H1 (cell line): Measurements from ENCODE around the gene MATN4. TPM values are rescaled to one million over a fixed set of nuclear protein-coding genes. Genes with fewer than 3 reads are reported as not detected.

Source experiments
- CTCF ChIA-PET: fragments of 300-600 bp; sonication (Branson Sonifier 250); formaldehyde crosslinking; loops from one replicate; lab custom pipeline; 2021; ENCODE audit not compliant: partially characterized antibody; lab: Charles Lee
- POLR2A ChIA-PET: fragments of 300-600 bp; sonication (Branson Sonifier 250); formaldehyde crosslinking; loops from one replicate; lab custom pipeline; 2021; ENCODE audit warnings: inconsistent platforms; ENCODE audit not compliant: partially characterized antibody; lab: Charles Lee
- DNase-seq, 2 experiments: peaks; one replicate each; pipeline versions ENCODE4 v3.0.0 to v3.0.0-alpha.2; 2010 to 2022; ENCODE audit warnings: low spot score in 2 of 2, low read depth in 1 of 2, mixed read lengths in 1 of 2
- FAIRE-seq: peaks from 2 replicates; lab custom pipeline; 2011; peaks lifted over from hg19 to GRCh38; lab: Jason Lieb, UNC
- H2AFZ ChIP-seq: 2 replicates; pipeline ENCODE4 v1.8.1; 2012; ENCODE audit warnings: low read length, inconsistent platforms
- H2AK5ac ChIP-seq: 2 replicates; pipeline ENCODE4 v1.6.1; 2013; ENCODE audit warnings: low read depth, low read length
- H2BK120ac ChIP-seq: replicated peaks from 2 replicates; pipeline ENCODE3; 2013; ENCODE audit warnings: low read depth, low read length, inconsistent platforms
- H2BK12ac ChIP-seq: 2 replicates; pipeline ENCODE4 v1.6.1; 2013; ENCODE audit warnings: low read depth, low read length
- H2BK15ac ChIP-seq: 2 replicates; pipeline ENCODE4 v1.6.1; 2013; ENCODE audit warnings: low read length
- H2BK20ac ChIP-seq: 2 replicates; pipeline ENCODE4 v1.6.1; 2013; ENCODE audit warnings: low read length
- H2BK5ac ChIP-seq: 2 replicates; pipeline ENCODE4 v1.6.1; 2013; ENCODE audit warnings: low read depth, low read length
- H3K14ac ChIP-seq: 2 replicates; pipeline ENCODE4 v1.6.1; 2013; ENCODE audit warnings: inconsistent platforms; ENCODE audit not compliant: insufficient read length
- H3K18ac ChIP-seq: 2 replicates; pipeline ENCODE4 v1.6.1; 2013; ENCODE audit warnings: low read length; ENCODE audit errors: extremely low read depth
- H3K23ac ChIP-seq: 2 replicates; pipeline ENCODE4 v1.6.1; 2013; ENCODE audit warnings: inconsistent platforms; ENCODE audit not compliant: insufficient read length
- H3K23me2 ChIP-seq: 2 replicates; pipeline ENCODE4 v1.6.1; 2013; ENCODE audit warnings: low read depth, low read length
- H3K27ac ChIP-seq: 2 replicates; pipeline ENCODE4 v1.6.1; 2011; ENCODE audit warnings: low read depth, low read length, inconsistent platforms
- H3K27me3 ChIP-seq, 4 experiments: replicated peaks in 1 of 4; 1 replicate in 1 of 4; 2 replicates in 3 of 4; pipeline versions ENCODE4 v1.6.1 to v1.8.1; 2011 to 2013; ENCODE audit warnings: low read length in 3 of 4, mild to moderate bottlenecking in 3 of 4, inconsistent platforms in 2 of 4, mixed read lengths in 2 of 4, moderate library complexity in 1 of 4; ENCODE audit not compliant: control insufficient read depth in 3 of 4, insufficient read depth in 3 of 4; ENCODE audit errors: extremely low read depth in 1 of 4
- H3K36me3 ChIP-seq, 4 experiments: 2 replicates each; pipeline versions ENCODE4 v1.6.1 to v1.8.1; 2011 to 2013; ENCODE audit warnings: mild to moderate bottlenecking in 4 of 4, low read length in 3 of 4, moderate library complexity in 2 of 4, control low read depth in 1 of 4, inconsistent platforms in 1 of 4; ENCODE audit not compliant: insufficient read depth in 4 of 4, control insufficient read depth in 2 of 4
- H3K4ac ChIP-seq: replicated peaks from 2 replicates; pipeline ENCODE3; 2013; ENCODE audit warnings: low read length, low read depth, mixed read lengths, inconsistent platforms; ENCODE audit not compliant: insufficient read length
- H3K4me1 ChIP-seq, 4 experiments: replicated peaks in 1 of 4; 1 replicate in 1 of 4; 2 replicates in 3 of 4; pipeline versions ENCODE4 v1.6.1 to v1.8.1; 2011 to 2013; ENCODE audit warnings: low read length in 3 of 4, inconsistent platforms in 2 of 4, mixed read lengths in 1 of 4; ENCODE audit not compliant: insufficient read depth in 4 of 4, control insufficient read depth in 3 of 4
- H3K4me2 ChIP-seq, 2 experiments: 2 replicates each; pipeline versions ENCODE4 v1.6.1 to v1.8.1; 2011 to 2013; ENCODE audit warnings: low read depth in 2 of 2, low read length in 2 of 2, control low read depth in 1 of 2, inconsistent platforms in 1 of 2, mild to moderate bottlenecking in 1 of 2; ENCODE audit not compliant: insufficient read depth in 1 of 2
- H3K4me3 ChIP-seq, 4 experiments: fragments of 200-600, 300-600 bp in 1 of 4; sonication (generic), shearing (Covaris generic), sonication (Bioruptor Twin) in 1 of 4; 2 replicates each; pipeline versions ENCODE4 v1.5.1 to v1.8.1; 2011 to 2016; ENCODE audit warnings: low read length in 4 of 4, low read depth in 3 of 4, control low read depth in 2 of 4, inconsistent platforms in 2 of 4, mild to moderate bottlenecking in 2 of 4, mixed read lengths in 1 of 4, moderate library complexity in 1 of 4; ENCODE audit not compliant: insufficient read depth in 2 of 4; ENCODE audit errors: extremely low read depth in 1 of 4
- H3K56ac ChIP-seq: replicated peaks from 2 replicates; pipeline ENCODE3; 2013; ENCODE audit warnings: low read depth, mild to moderate bottlenecking, mixed read lengths, low read length, inconsistent platforms; ENCODE audit not compliant: insufficient read length
- H3K79me1 ChIP-seq: 2 replicates; pipeline ENCODE4 v1.6.1; 2013; ENCODE audit warnings: low read depth, low read length, control low read depth
- H3K79me2 ChIP-seq, 2 experiments: 2 replicates each; pipeline versions ENCODE4 v1.6.1 to v1.8.1; 2012 to 2013; ENCODE audit warnings: low read length in 2 of 2, mild to moderate bottlenecking in 2 of 2, inconsistent platforms in 1 of 2; ENCODE audit not compliant: insufficient read depth in 2 of 2, control insufficient read depth in 1 of 2
- H3K9ac ChIP-seq, 4 experiments: replicated peaks in 1 of 4; 1 replicate in 1 of 4; 2 replicates in 3 of 4; pipeline versions ENCODE4 v1.6.1 to v1.8.1; 2011 to 2013; ENCODE audit warnings: low read depth in 3 of 4, low read length in 3 of 4, control low read depth in 2 of 4, mild to moderate bottlenecking in 2 of 4, moderate library complexity in 2 of 4, inconsistent platforms in 1 of 4; ENCODE audit errors: extremely low read depth in 1 of 4
- H3K9me3 ChIP-seq, 2 experiments: 2 replicates each; pipeline versions ENCODE4 v1.6.1 to v1.8.1; 2012 to 2013; ENCODE audit warnings: mild to moderate bottlenecking in 2 of 2, moderate library complexity in 2 of 2, control low read depth in 1 of 2, inconsistent platforms in 1 of 2, low read depth in 1 of 2, low read length in 1 of 2, mixed read lengths in 1 of 2; ENCODE audit not compliant: insufficient read depth in 2 of 2
- H4K20me1 ChIP-seq, 2 experiments: replicated peaks in 1 of 2; 2 replicates each; pipeline versions ENCODE3 to v1.8.1; 2011 to 2013; ENCODE audit warnings: inconsistent platforms in 2 of 2, low read length in 2 of 2, mild to moderate bottlenecking in 1 of 2; ENCODE audit not compliant: insufficient read depth in 2 of 2, control insufficient read depth in 1 of 2
- H4K5ac ChIP-seq: 2 replicates; pipeline ENCODE4 v1.6.1; 2013; ENCODE audit warnings: low read length, low read depth, mixed read lengths, inconsistent platforms; ENCODE audit not compliant: insufficient read length
- H4K8ac ChIP-seq: 2 replicates; pipeline ENCODE4 v1.8.0; 2013; ENCODE audit warnings: mild to moderate bottlenecking, moderate library complexity, low read length, inconsistent platforms; ENCODE audit not compliant: insufficient read depth; ENCODE audit errors: extremely low read depth
- H4K91ac ChIP-seq: replicated peaks from 2 replicates; pipeline ENCODE3; 2013; ENCODE audit warnings: low read length, mixed read lengths, inconsistent platforms; ENCODE audit not compliant: insufficient read length
- ATF2 ChIP-seq: IDR thresholded peaks from 2 replicates; pipeline ENCODE4 v1.6.1; 2012; ENCODE audit warnings: low read length, inconsistent platforms
- BCL11A ChIP-seq, 2 experiments: IDR thresholded peaks; one replicate each; pipeline ENCODE4 v1.6.1; 2011; ENCODE audit warnings: low read depth in 2 of 2, low read length in 2 of 2, mild to moderate bottlenecking in 2 of 2
- CHD1 ChIP-seq: IDR thresholded peaks from 2 replicates; pipeline ENCODE4 v1.6.1; 2012; ENCODE audit warnings: low read depth, low read length, improper control_type of control experiment
- EGR1 ChIP-seq: IDR thresholded peaks from 2 replicates; pipeline ENCODE4 v1.6.1; 2011; ENCODE audit warnings: low read depth, low read length, borderline replicate concordance
- GTF2F1 ChIP-seq: IDR thresholded peaks from 2 replicates; pipeline ENCODE4 v1.6.1; 2012; ENCODE audit warnings: low read depth, low read length, improper control_type of control experiment, borderline replicate concordance
- NRF1 ChIP-seq: IDR thresholded peaks from 2 replicates; pipeline ENCODE4 v1.6.1; 2011; ENCODE audit warnings: mild to moderate bottlenecking, low read depth, low read length, improper control_type of control experiment
- PHF8 ChIP-seq: fragments of 200-600 bp; sonication (generic); conservative IDR thresholded peaks from 2 replicates; pipeline ENCODE4 v1.7.1; 2012; ENCODE audit warnings: low read depth, mild to moderate bottlenecking, inconsistent platforms, low read length, moderate library complexity
- RNF2 ChIP-seq: fragments of 200-900, 300-1000 bp; sonication (generic); IDR thresholded peaks from 2 replicates; pipeline ENCODE4 v1.7.1; 2016; ENCODE audit warnings: borderline replicate concordance, low read depth, mild to moderate bottlenecking, antibody characterized with exemption, low read length; ENCODE audit not compliant: poor library complexity, severe bottlenecking; ENCODE audit errors: missing control alignments
- SIN3A ChIP-seq, 2 experiments: IDR thresholded peaks in 1 of 2; conservative IDR thresholded peaks in 1 of 2; 2 replicates each; pipeline ENCODE4 v1.6.1; 2011 to 2012; ENCODE audit warnings: low read length in 2 of 2, improper control_type of control experiment in 1 of 2, low read depth in 1 of 2, mild to moderate bottlenecking in 1 of 2
- SIRT6 ChIP-seq: IDR thresholded peaks from one replicate; pipeline ENCODE4 v1.7.1; 2012; ENCODE audit warnings: low read length, inconsistent platforms
- SUZ12 ChIP-seq: fragments of 200-600 bp; sonication (generic); IDR thresholded peaks from 2 replicates; pipeline ENCODE4 v1.6.1; 2012; ENCODE audit warnings: mild to moderate bottlenecking, inconsistent platforms, low read length, moderate library complexity, mixed read lengths
- TBP ChIP-seq: IDR thresholded peaks from 2 replicates; pipeline ENCODE4 v1.6.1; 2011; ENCODE audit warnings: low read depth, low read length, improper control_type of control experiment
- WGBS, 2 experiments: shearing (Covaris generic) in 1 of 2; methylation state at CpG; one replicate each; pipeline versions ENCODE4 v1.1.6 to v1.1.7; 2013 to 2015; ENCODE audit warnings: low lambda C conversion rate in 2 of 2, mixed read lengths in 2 of 2, inconsistent platforms in 1 of 2, low coverage in 1 of 2, missing lambda C conversion rate in 1 of 2; ENCODE audit not compliant: insufficient replicate concordance in 2 of 2, insufficient coverage in 1 of 2, insufficient read length in 1 of 2; ENCODE audit errors: extremely low coverage in 1 of 2, missing lambda C conversion rate in 1 of 2; 5-methylcytosine and 5-hydroxymethylcytosine counted together
- polyA plus RNA-seq, 7 experiments: library from polyadenylated mRNA; depleted of rRNA in 3 of 7; stranded (reverse) in 5 of 7; unstranded in 2 of 7; fragments of >200 nt in 5 of 7; fragments of 200-250 nt in 2 of 7; gene quantifications; 1 replicate in 5 of 7; 2 replicates in 1 of 7; 4 replicates in 1 of 7; pipeline versions ENCODE4 v1.2.1 to v1.2.3, GENCODE V29; 2011 to 2013; ENCODE audit warnings: missing spikeins in 2 of 7, mixed read lengths in 2 of 7
- total RNA-seq: library from RNA; stranded (reverse); fragmentation: NEBNext Ultra II Directional; extraction: Animal tissue kit (Norgen Biotek cat#: 25700); gene quantifications from 2 replicates; pipeline ENCODE4 v1.2.1, GENCODE V29; 2021

MATN4 gene
- total and polyA plus RNA-seq, 2 of the 8 experiments (the other 6 are each of a cell fraction or from before 2014, with no cell fraction given), result 2.1 to 4.4 TPM

- H3K36me3 ChIP-seq, result no peaks in the 10 kb centered on the region
- no peak overlapping the region for H2BK15ac ChIP-seq
- H3K27ac ChIP-seq, result no peak overlapping the region
- H2BK12ac ChIP-seq, result no peak overlapping the region
- H3K9ac ChIP-seq, result no peak overlapping the region
- peaks cover 0 to 8% (median 5%) of the 10 kb centered on the region in 4 experiments; a peak in 4 of 7 replicates for H3K27me3 ChIP-seq
- no peak overlapping the region for H2AFZ ChIP-seq
- no peak overlapping the region for H4K5ac ChIP-seq
- no peak overlapping the region for H3K4me2 ChIP-seq
- H2BK120ac ChIP-seq, result no peak overlapping the region
- H4K8ac ChIP-seq, result no peak overlapping the region
- no peak overlapping the region for H3K14ac ChIP-seq
- H3K23me2 ChIP-seq, result peaks cover 4% of the 10 kb centered on the region; the same call in 1 of the 2 replicates
- FAIRE-seq (no peak), DNase-seq (no peak)
- H3K4me1 ChIP-seq, result peaks cover 0 to 2% (median 0%) of the 10 kb centered on the region in 4 experiments; a peak in 2 of 7 replicates
- no peak overlapping the region for H2AK5ac ChIP-seq
- no peaks in the 10 kb centered on the region for H3K79me1 ChIP-seq
- no peak overlapping the region for H2BK20ac ChIP-seq
- WGBS, 2 experiments, result 86% methylated on average over 4 of the region's 4 CpGs; no CpG with 5 or more reads in 1 of the 2 experiments
- no peak overlapping the region for H4K91ac ChIP-seq
- H3K56ac ChIP-seq, result no peak overlapping the region
- POLR2A ChIA-PET, result interaction anchor here (0.7 to 1.0 kb wide), 2 partner anchors 47 to 91 kb away, joined by 3 read pairs; partner anchors contain the start of gene SYS1
- CTCF ChIA-PET, result interaction anchor here (0.7 to 13.3 kb wide), 9 partner anchors 19 to 205 kb away, joined by 3 to 156 read pairs (median 3); partner anchors contain the start of genes SYS1 and TP53TG5
- H3K4me3 ChIP-seq, result no peak overlapping the region
- H3K9me3 ChIP-seq, result no peaks in the 10 kb centered on the region
- no peaks in the 10 kb centered on the region for H3K79me2 ChIP-seq
- H3K23ac ChIP-seq, result no peak overlapping the region
- no peaks in the 10 kb centered on the region for H4K20me1 ChIP-seq
- H3K18ac ChIP-seq, result no peak overlapping the region
- no peak overlapping the region for H3K4ac ChIP-seq
- no peak overlapping the region for H2BK5ac ChIP-seq
- TF ChIP-seq RNF2 (no peak), ATF2 (no peak), SIN3A (conservative IDR thresholded peaks at IDR 0.05 in 1 of 2, IDR thresholded peaks at IDR 0.05 in 1 of 2; ENCODE audit: low read depth in 1 of 2, low read length in 2 of 2) (no peak), NRF1 (no peak), BCL11A (IDR thresholded peaks at IDR 0.05; ENCODE audit: low read depth in 2 of 2, low read length in 2 of 2) (no peak), SUZ12 (no peak), SIRT6 (no peak), GTF2F1 (no peak), TBP (no peak), EGR1 (no peak), PHF8 (no peak), CHD1 (no peak)
Observed at GRCh38 chr20:45315672-45316071, 7.6 kb upstream of the MATN4 start.
